ENCODE data around the gene FGF13.

GRCh38 chrX:138648568-138648967 is 62.9 kb downstream of the FGF13 start:
- no peak for TF ChIP-seq CTCF (CRISPR knock-in tag; IDR thresholded peaks at IDR 0.05)
- TF ChIP-seq GTF3A (CRISPR knock-in tag; conservative IDR thresholded peaks at IDR 0.05) = no peak
- TF ChIP-seq, protein P1, sequence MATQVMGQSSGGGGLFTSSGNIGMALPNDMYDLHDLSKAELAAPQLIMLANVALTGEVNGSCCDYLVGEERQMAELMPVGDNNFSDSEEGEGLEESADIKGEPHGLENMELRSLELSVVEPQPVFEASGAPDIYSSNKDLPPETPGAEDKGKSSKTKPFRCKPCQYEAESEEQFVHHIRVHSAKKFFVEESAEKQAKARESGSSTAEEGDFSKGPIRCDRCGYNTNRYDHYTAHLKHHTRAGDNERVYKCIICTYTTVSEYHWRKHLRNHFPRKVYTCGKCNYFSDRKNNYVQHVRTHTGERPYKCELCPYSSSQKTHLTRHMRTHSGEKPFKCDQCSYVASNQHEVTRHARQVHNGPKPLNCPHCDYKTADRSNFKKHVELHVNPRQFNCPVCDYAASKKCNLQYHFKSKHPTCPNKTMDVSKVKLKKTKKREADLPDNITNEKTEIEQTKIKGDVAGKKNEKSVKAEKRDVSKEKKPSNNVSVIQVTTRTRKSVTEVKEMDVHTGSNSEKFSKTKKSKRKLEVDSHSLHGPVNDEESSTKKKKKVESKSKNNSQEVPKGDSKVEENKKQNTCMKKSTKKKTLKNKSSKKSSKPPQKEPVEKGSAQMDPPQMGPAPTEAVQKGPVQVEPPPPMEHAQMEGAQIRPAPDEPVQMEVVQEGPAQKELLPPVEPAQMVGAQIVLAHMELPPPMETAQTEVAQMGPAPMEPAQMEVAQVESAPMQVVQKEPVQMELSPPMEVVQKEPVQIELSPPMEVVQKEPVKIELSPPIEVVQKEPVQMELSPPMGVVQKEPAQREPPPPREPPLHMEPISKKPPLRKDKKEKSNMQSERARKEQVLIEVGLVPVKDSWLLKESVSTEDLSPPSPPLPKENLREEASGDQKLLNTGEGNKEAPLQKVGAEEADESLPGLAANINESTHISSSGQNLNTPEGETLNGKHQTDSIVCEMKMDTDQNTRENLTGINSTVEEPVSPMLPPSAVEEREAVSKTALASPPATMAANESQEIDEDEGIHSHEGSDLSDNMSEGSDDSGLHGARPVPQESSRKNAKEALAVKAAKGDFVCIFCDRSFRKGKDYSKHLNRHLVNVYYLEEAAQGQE (IDR thresholded peaks at IDR 0.05; ENCODE audit: borderline replicate concordance in 1 of 2, low read depth in 1 of 2, low read length in 2 of 2) = no peak
- TF ChIP-seq ZNF549 (CRISPR knock-in tag; IDR thresholded peaks at IDR 0.05) = no peak
- no peak for TF ChIP-seq ZBTB37 (CRISPR knock-in tag; IDR thresholded peaks at IDR 0.05)
- TF ChIP-seq RXRB (CRISPR knock-in tag; IDR thresholded peaks at IDR 0.05; ENCODE audit: borderline replicate concordance) = no peak
- no peak for TF ChIP-seq JUNB (CRISPR knock-in tag; IDR thresholded peaks at IDR 0.05; ENCODE audit: borderline replicate concordance)
- TF ChIP-seq NFYB (CRISPR knock-in tag; IDR thresholded peaks at IDR 0.05) = no peak
- no peak for TF ChIP-seq EZH2 (conservative IDR thresholded peaks at IDR 0.05; ENCODE audit: low read depth, low read length)
- no peak for TF ChIP-seq ZNF138 (CRISPR knock-in tag; IDR thresholded peaks at IDR 0.05; ENCODE audit: low read depth)
- no peak for TF ChIP-seq ZC3H13 (CRISPR knock-in tag; IDR thresholded peaks at IDR 0.05)

Data from HepG2 (cell line).